ENCODE results near the gene LGALSL.

Gene LGALSL
- 0.24 to 1.6 (median 0.83) reads per million in 4 experiments for total RNA-seq

DNA sequence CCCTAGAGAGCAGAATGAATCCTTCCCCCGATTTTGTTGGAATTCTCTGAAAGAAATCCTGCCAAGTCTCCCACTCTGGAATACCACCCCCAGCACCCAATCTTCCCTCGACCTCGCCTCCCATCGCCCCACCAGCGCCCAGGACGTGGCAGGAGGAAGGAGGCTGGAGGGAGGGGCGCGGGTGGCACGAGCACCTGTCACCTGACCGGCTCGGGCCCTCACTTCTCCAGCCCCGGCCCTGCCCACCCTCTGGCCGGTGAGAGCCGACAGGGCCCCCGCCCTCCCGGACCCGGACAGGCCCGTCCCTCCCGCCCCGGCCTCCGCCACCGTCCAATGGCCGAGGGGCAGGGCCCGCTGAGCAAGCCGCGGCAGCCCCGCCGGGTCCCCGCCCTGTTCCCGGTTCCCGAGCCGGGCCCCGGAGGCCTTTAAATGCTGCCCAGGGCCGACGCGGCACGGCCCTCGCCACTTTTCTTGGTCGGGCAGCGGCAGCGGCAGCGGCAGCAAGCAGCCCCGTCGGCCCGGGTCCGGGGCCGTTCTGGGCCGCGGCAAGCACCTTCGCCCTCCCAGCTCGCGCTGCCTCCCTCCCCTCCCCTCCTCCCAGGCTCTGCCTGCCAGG is at the start of gene LGALSL:
TSS of gene LGALSL (plus strand) at position 393 of the 616 bp plus-strand sequence. CDS start 384 bp downstream, outside the sequence.
- no peak for DNase-seq

GRCh38 chr2:64404743-64405142 is 49.2 kb upstream of the LGALSL start:
- DNase-seq = no peak

DNA sequence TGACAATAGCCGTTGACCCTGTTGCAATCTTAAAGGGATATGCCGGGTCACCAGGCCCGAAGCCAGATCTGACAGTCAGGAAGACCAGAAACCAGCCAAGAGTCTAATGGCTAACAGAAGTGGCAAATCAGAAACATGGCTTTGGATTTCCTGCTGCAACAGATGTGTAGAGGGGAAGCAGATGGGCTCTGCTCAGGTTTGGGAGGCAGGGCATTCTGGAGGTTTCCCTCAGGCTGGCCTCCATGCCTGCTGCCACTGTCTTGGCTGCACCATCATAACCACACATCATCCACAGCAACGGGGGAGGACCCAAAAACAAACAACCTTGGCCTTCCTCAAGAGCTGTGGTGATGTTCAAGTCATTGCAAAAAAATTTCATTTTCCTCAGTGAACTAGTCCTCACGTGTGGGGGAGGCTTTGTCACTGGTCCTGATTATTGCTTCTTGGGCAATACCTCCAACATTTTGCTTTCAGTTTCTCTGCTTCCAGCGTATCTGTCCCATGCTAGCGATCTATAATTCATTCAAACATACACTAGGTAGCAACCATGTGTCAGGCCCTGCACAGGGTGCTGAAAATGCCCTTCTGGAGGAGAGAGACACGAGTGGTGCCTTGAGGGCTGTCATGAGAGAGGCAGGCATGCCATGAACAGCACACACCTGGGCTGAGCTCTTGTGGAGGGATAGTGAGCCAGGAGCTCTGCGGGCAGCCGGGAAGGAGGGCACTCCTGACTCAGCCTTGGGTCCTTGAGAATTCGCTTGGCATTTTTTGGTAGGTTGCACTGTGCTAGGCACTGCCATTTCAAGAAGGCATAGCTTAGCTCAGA is 48.2 kb upstream of the LGALSL start:
- DNase-seq = no peak

GRCh38 chr2:64406407-64406774 is 47.6 kb upstream of the LGALSL start:
- DNase-seq = no peak

DNA sequence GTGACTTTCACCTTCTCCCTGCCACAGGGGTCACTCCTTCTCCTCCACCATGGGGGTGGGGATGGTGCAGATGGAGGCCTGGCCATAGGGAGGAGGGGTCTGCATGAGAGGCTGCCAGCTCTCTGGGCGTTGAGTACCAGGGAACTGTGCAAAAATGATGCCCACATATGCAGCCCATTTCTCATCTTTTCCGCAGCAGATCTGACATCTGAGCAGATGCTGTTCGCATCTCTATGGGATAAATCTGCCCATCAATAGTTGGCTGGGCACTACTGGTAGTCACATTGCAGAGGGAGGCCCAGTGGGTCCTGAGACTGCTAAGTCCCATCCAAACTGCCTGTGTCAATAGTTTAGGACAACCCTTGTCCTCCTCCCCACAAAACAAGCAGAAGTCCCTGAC is 45.9 kb upstream of the LGALSL start:
- DNase-seq = no peak

GRCh38 chr2:64410671-64411070 is 43.3 kb upstream of the LGALSL start:
- DNase-seq = no peak

- DNase-seq = no peak
These were observed 41.3 kb upstream of the LGALSL start for GRCh38 chr2:64412671-64413070.

DNA sequence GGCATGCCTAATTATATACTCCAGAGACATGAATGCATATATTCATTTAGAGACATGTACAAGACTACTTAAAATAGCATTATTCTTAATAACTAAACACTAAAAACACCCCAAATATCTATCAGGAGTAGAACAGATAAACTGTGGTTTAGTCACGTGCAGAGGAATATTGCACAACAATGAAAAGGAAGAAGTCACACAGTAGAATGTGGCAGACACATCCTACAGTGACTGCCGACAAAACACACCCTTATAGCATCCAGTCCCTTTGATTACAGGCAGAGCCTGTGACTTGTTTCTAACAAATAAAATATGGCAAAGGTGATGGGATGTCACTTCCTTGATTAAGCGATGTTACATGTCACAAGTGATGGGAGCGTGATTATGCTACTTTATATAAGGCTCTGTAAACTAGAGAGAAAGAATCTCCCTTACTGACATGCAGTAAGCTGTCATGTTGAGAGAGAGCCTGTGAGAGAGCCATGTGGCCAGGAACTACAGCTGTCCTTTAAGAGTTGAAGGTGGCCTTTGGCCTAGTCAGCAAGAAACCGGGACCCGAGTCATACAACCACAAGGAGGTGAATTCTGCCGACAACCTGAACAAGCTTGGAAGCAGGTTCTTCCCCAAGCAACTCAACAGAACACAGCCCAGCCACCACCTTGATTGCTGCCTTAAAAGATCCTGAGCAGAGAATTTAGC is 39.1 kb upstream of the LGALSL start:
- DNase-seq = no peak

- no peak for DNase-seq
These were observed 36.3 kb upstream of the LGALSL start for GRCh38 chr2:64417624-64418023.

- DNase-seq = no peak
These were observed 34.3 kb upstream of the LGALSL start for GRCh38 chr2:64419596-64420165.

DNA sequence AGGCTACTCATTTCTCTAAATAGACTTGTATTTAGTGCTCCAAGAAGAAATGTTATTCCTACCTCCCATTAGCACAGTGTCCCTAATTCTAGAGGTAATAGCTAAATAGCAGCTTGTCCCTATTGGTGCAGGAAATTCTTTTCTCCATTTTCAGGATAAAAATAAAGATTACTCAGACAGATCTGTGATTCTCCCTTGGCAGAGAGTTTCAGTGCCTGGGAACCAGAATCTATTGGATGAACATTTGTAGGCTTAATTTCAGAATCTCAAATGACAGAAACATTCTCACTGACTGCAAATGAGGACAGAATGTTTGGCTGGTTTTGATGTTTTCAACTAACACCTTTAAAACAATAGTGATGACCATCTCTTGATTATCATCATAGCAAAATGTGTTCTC is 33.3 kb upstream of the LGALSL start:
- DNase-seq = no peak

DNA sequence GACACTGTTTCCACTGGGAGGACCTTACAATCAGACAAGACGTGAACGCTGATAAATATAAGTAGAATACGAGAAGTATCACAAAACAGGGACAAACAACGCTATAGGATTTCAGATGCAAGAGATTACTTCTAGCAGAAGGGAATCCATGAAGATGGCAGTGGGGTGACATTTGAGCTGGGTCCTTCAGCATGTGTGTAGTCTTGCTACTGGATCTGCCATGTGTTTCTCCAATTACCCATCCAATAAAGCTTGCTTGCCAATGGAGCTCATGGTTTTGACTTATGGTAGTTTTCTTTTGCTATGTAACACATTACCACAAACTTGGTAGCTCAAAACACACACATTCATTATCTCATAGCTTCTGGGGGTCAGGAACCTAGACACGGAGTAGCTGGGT is 32.8 kb upstream of the LGALSL start:
- DNase-seq = no peak

DNA sequence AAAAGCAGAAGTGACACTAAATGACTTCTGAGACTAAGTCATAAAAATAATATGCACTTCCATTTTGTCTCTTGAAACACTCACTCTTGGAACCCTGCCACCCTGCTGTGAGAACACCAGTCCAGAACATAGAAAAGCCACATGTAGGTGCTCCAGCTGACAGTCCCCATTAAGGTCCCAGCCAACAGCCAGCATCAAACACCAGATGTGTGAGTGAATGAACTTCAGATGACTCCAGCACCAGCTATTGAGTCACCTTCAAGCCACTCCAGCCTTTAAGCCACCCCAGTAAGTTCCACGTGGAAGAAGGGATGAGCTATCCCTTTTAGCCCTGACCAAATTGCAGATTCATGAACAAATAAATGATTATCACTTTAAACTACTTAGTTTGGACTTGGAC is 31.5 kb upstream of the LGALSL start:
- no peak for DNase-seq

DNA sequence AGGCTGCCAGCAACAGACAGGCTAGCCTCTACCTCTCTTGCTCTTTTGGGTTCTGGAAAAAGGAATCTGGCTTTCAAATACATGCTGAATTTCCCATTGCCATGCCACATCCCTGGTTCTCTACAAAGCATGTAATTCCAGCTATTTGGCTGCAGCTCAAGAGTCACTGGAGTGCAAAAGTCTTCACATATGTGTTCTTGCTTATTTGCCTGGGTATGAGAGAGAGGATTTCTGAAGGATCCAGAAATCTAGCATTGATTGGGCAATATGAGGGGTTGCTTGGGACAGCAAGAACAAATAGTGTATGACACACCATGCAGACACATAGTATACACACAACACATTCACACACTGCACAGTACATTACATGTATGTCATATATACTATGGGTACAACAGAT is 30.7 kb upstream of the LGALSL start:
- DNase-seq = no peak

- no peak for DNase-seq
These were observed 29.5 kb upstream of the LGALSL start for GRCh38 chr2:64424416-64424987.

- no peak for DNase-seq
These were observed 27.6 kb upstream of the LGALSL start for GRCh38 chr2:64426183-64426952.

GRCh38 chr2:64434039-64434657 is 19.8 kb upstream of the LGALSL start:
- DNase-seq = no peak

DNA sequence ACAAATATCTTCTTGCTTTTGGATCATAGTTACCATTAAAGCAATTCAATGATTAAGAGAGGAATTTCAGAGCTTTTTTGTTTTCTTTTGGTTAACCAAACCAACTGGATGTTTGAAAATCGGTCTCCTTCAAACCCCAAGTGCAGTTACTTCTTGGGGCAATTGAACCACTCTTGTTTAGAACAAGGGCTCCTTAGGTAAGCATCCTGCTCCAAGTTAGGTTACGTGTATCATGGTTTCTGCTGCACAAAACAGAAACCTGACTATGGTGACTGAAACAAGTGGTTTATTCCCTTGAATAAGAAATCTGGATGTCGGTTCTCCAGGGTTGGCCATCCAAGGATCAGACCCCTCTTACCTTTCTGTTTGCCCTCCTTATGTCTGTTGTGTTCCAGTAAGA is 16.1 kb upstream of the LGALSL start:
- no peak for DNase-seq

- no peak for DNase-seq
These were observed 14.8 kb upstream of the LGALSL start for GRCh38 chr2:64439194-64439593.

DNA sequence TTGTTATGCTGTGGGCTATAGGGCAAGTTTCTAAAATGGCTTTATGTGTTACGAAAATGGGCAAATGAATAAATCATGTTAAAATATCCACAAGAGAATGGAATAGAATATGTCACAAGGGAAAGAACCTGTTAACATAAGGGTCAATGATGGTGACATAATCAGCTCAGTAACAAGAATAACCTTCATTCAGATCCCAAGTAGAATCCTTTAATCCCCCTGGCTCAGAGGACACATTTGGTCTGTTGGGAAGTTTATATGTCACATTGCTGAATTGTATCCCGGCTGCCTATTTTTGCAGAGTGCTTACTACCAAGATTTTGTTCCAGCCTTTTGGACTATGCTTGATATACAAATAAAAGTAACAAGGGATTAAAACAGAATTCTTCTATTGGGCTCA is 13.1 kb upstream of the LGALSL start:
- DNase-seq = no peak

- DNase-seq = no peak
These were observed 11.7 kb upstream of the LGALSL start for GRCh38 chr2:64442277-64442676.

Measured in effector CD8-positive, alpha-beta T cell (primary cell).